Uterus (tissue), 2 donors: ENCODE data around the gene PLSCR1.
A peak's percentile ranks its signal among the peaks of the same experiment; 100 is the strongest.

Source experiments
- CTCF ChIP-seq, 4 experiments: fragments of 200-600 bp in 2 of 4; fragments of 450-650 bp in 2 of 4; sonication (generic) in 2 of 4; IDR thresholded peaks; one replicate each; pipeline ENCODE4 v1.5.1; 2016 to 2019; ENCODE audit warnings: antibody characterized with exemption in 4 of 4, mild to moderate bottlenecking in 2 of 4, moderate library complexity in 1 of 4
- POLR2A ChIP-seq, 2 donors: fragments of 450-650 bp; IDR thresholded peaks; one replicate each; pipeline ENCODE4 v1.6.1; 2016; ENCODE audit warnings: antibody characterized with exemption in 2 of 2, mild to moderate bottlenecking in 1 of 2, moderate library complexity in 1 of 2

GRCh38 chr3:146544929-146545528 is 622 bp upstream of the PLSCR1 start:
- TF ChIP-seq CTCF (IDR thresholded peaks at IDR 0.05) = peak in 1 of 4 experiments; percentile 4
- TF ChIP-seq POLR2A (IDR thresholded peaks at IDR 0.05) = no peak
